SK-N-SH (cell line): Measurements from ENCODE around the gene NR3C1. TPM values are rescaled to one million over a fixed set of nuclear protein-coding genes. Genes with fewer than 3 reads are reported as not detected.
A peak's percentile ranks its signal among the peaks of the same experiment; 100 is the strongest.

Experiments
- CTCF ChIA-PET: fragments of 300-600, 350-600 bp; formaldehyde crosslinking; extraction: SDS; loops from one replicate; lab custom pipeline; 2021; lab: Yijun Ruan, JAX
- POLR2A ChIA-PET: fragments of 350-600 bp; sonication (Branson Sonifier 250); formaldehyde crosslinking; extraction: SDS; loops from one replicate; lab custom pipeline; 2020; ENCODE audit warnings: antibody characterized with exemption, inconsistent platforms; lab: Yijun Ruan, JAX
- DNase-seq: peaks from one replicate; pipeline ENCODE4 v3.0.0; 2012
- H2AFZ ChIP-seq: fragments of 200-600 bp; sonication (generic); 2 replicates; pipeline ENCODE4 v1.8.1; 2016; ENCODE audit warnings: antibody characterized with exemption, mild to moderate bottlenecking, low read depth
- H3F3A ChIP-seq: fragments of 200-600 bp; sonication (generic); replicated peaks from 2 replicates; pipeline ENCODE3; 2016; ENCODE audit warnings: antibody characterized with exemption, mild to moderate bottlenecking; ENCODE audit not compliant: insufficient read depth
- H3K27ac ChIP-seq, 2 experiments: fragments of 200-500 bp in 1 of 2; fragments of 200-600 bp in 1 of 2; sonication (Bioruptor generic) in 1 of 2; sonication (generic), shearing (Covaris generic) in 1 of 2; 2 replicates each; pipeline versions ENCODE4 v1.5.1 to v1.6.1; 2014 to 2016; ENCODE audit warnings: low read depth in 2 of 2, inconsistent platforms in 1 of 2, low read length in 1 of 2, mild to moderate bottlenecking in 1 of 2, mixed read lengths in 1 of 2
- H3K27me3 ChIP-seq: fragments of 200-600 bp; sonication (generic), shearing (Covaris generic); 2 replicates; pipeline ENCODE4 v1.6.1; 2016; ENCODE audit warnings: mixed run types; ENCODE audit not compliant: insufficient read depth
- H3K36me3 ChIP-seq, 2 experiments: fragments of 200-500 bp in 1 of 2; fragments of 200-600 bp in 1 of 2; sonication (Bioruptor generic) in 1 of 2; sonication (generic) in 1 of 2; replicated peaks in 1 of 2; 2 replicates each; pipeline versions ENCODE3 to v1.5.1; 2014 to 2016; ENCODE audit warnings: low read length in 1 of 2, mild to moderate bottlenecking in 1 of 2; ENCODE audit not compliant: insufficient read depth in 2 of 2, control insufficient read depth in 1 of 2
- H3K4me1 ChIP-seq, 2 experiments: fragments of 200-500 bp in 1 of 2; fragments of 200-600 bp in 1 of 2; sonication (Bioruptor generic) in 1 of 2; sonication (generic), shearing (Covaris generic) in 1 of 2; 2 replicates each; pipeline versions ENCODE4 v1.5.1 to v1.6.1; 2014 to 2016; ENCODE audit warnings: low read depth in 1 of 2, low read length in 1 of 2, mixed run types in 1 of 2; ENCODE audit not compliant: insufficient read depth in 2 of 2, control insufficient read depth in 1 of 2
- H3K4me2 ChIP-seq: fragments of 200-600 bp; sonication (generic), shearing (Covaris generic); 2 replicates; pipeline ENCODE4 v1.6.1; 2017; ENCODE audit warnings: mixed run types
- H3K4me3 ChIP-seq, 2 experiments: fragments of 200-500 bp in 1 of 2; fragments of 200-600 bp in 1 of 2; sonication (Bioruptor generic) in 1 of 2; sonication (generic), shearing (Covaris generic) in 1 of 2; 2 replicates each; pipeline versions ENCODE4 v1.5.1 to v1.8.1; 2014 to 2016; ENCODE audit warnings: low read depth in 2 of 2, inconsistent platforms in 1 of 2, low read length in 1 of 2, mild to moderate bottlenecking in 1 of 2, mixed read lengths in 1 of 2, moderate library complexity in 1 of 2
- H3K79me2 ChIP-seq: fragments of 200-600 bp; sonication (generic); 2 replicates; pipeline ENCODE4 v1.8.1; 2017; ENCODE audit warnings: mild to moderate bottlenecking; ENCODE audit not compliant: insufficient read depth
- H3K9ac ChIP-seq: fragments of 200-600 bp; sonication (generic); 2 replicates; pipeline ENCODE4 v1.6.1; 2017; ENCODE audit warnings: mixed run types
- H3K9me2 ChIP-seq: fragments of 200-600 bp; sonication (generic); 2 replicates; pipeline ENCODE4 v1.6.1; 2017; ENCODE audit warnings: mixed run types
- H3K9me3 ChIP-seq: fragments of 200-600 bp; sonication (generic); 2 replicates; pipeline ENCODE4 v1.6.1; 2017; ENCODE audit warnings: mixed run types, mild to moderate bottlenecking, moderate library complexity
- H4K20me1 ChIP-seq: fragments of 200-600 bp; sonication (generic); 2 replicates; pipeline ENCODE4 v1.6.1; 2017; ENCODE audit warnings: mild to moderate bottlenecking, mixed run types; ENCODE audit not compliant: insufficient read depth
- CHD2 ChIP-seq: fragments of 150-350 bp; IDR thresholded peaks from 2 replicates; pipeline ENCODE4 v1.6.1; 2018; ENCODE audit warnings: low read length; ENCODE audit not compliant: partially characterized antibody
- CTCF ChIP-seq: fragments of 200-600 bp; sonication (generic); IDR thresholded peaks from 2 replicates; pipeline ENCODE4 v1.6.1; 2017; ENCODE audit warnings: antibody characterized with exemption, mild to moderate bottlenecking, moderate library complexity
- ELF1 ChIP-seq: IDR thresholded peaks from 2 replicates; pipeline ENCODE4 v1.4.0; 2012
- EP300 ChIP-seq, 2 experiments: IDR thresholded peaks; 2 replicates each; pipeline versions ENCODE4 v1.4.0 to v1.6.1; 2012; ENCODE audit warnings: borderline replicate concordance in 1 of 2, low read depth in 1 of 2, low read length in 1 of 2
- EZH2phosphoT487 ChIP-seq: fragments of 200-600 bp; sonication (generic); IDR thresholded peaks from 2 replicates; pipeline ENCODE4 v1.6.1; 2017; ENCODE audit warnings: low read depth, mixed run types, mild to moderate bottlenecking, antibody characterized with exemption, moderate library complexity, borderline replicate concordance
- FOSL2 ChIP-seq: IDR thresholded peaks from 2 replicates; pipeline ENCODE4 v1.4.0; 2012; ENCODE audit warnings: low read depth, mild to moderate bottlenecking, moderate library complexity, borderline replicate concordance
- FOXJ3 ChIP-seq: sonication (generic); formaldehyde crosslinking; IDR thresholded peaks from 2 replicates; pipeline ENCODE4 v1.5.1; 2020; ENCODE audit warnings: mild to moderate bottlenecking, missing genetic modification reagents
- GATA2 ChIP-seq: sonication (generic); formaldehyde crosslinking; IDR thresholded peaks from 2 replicates; pipeline ENCODE4 v1.5.0; 2020; ENCODE audit warnings: mild to moderate bottlenecking, missing genetic modification reagents
- MAX ChIP-seq: IDR thresholded peaks from 2 replicates; pipeline ENCODE4 v1.4.0; 2012; ENCODE audit warnings: low read depth
- NRF1 ChIP-seq: IDR thresholded peaks from 2 replicates; pipeline ENCODE4 v1.6.1; 2012; ENCODE audit warnings: low read depth, mild to moderate bottlenecking, low read length
- PBX3 ChIP-seq: IDR thresholded peaks from 2 replicates; pipeline ENCODE4; 2012
- RAD21 ChIP-seq: IDR thresholded peaks from 2 replicates; pipeline ENCODE4 v1.6.1; 2012; ENCODE audit warnings: mild to moderate bottlenecking, low read length
- RCOR1 ChIP-seq: fragments of 150-350 bp; IDR thresholded peaks from 2 replicates; pipeline ENCODE4 v1.6.1; 2017; ENCODE audit warnings: antibody characterized with exemption, low read length
- RXRA ChIP-seq: IDR thresholded peaks from 2 replicates; pipeline ENCODE4 v1.4.0; 2012; ENCODE audit warnings: low read depth, mild to moderate bottlenecking, borderline replicate concordance
- SIN3A ChIP-seq: IDR thresholded peaks from 2 replicates; pipeline ENCODE4 v1.6.1; 2012; ENCODE audit warnings: low read depth, mild to moderate bottlenecking, low read length, moderate library complexity, borderline replicate concordance
- SMC3 ChIP-seq: IDR thresholded peaks from 2 replicates; pipeline ENCODE4 v1.6.1; 2012; ENCODE audit warnings: low read depth, low read length, improper control_type of control experiment
- TAF1 ChIP-seq: IDR thresholded peaks from 2 replicates; pipeline ENCODE4 v1.6.1; 2012; ENCODE audit warnings: low read depth, mild to moderate bottlenecking, low read length, moderate library complexity, borderline replicate concordance
- TEAD4 ChIP-seq: IDR thresholded peaks from 2 replicates; pipeline ENCODE4 v1.4.0; 2012; ENCODE audit warnings: mild to moderate bottlenecking, borderline replicate concordance; ENCODE audit not compliant: insufficient read depth
- ZBTB33 ChIP-seq: IDR thresholded peaks from 2 replicates; pipeline ENCODE4 v1.4.0; 2012; ENCODE audit warnings: low read depth, borderline replicate concordance
- WGBS: methylation state at CpG from one replicate; pipeline ENCODE4 v1.1.6; 2017; ENCODE audit warnings: low lambda C conversion rate; 5-methylcytosine and 5-hydroxymethylcytosine counted together
- polyA plus RNA-seq, 3 experiments: library from polyadenylated mRNA; depleted of rRNA; stranded (reverse); fragments of >200 nt; gene quantifications; 2 replicates each; pipeline ENCODE4 v1.2.3, GENCODE V29; 2012

The NR3C1 gene
- polyA plus RNA-seq, 1 of the 3 experiments (the other 2 are of a cell fraction) = 7.1 TPM

- 84% methylated on average over 1 of the region's 1 CpG for WGBS
- no peak overlapping the region for H3K4me3 ChIP-seq
- peaks cover 0 to 6% of the 10 kb centered on the region in 2 experiments for H3K36me3 ChIP-seq
- no peak overlapping the region for H3K9ac ChIP-seq
- no peaks in the 10 kb centered on the region for H3K9me3 ChIP-seq
- no peak for DNase-seq
- peak overlapping the region in 1 of 2 experiments; percentile 21; a peak in 1 of 4 replicates for H3K27ac ChIP-seq
- no peaks in the 10 kb centered on the region for H3K27me3 ChIP-seq
- H2AFZ ChIP-seq = no peak overlapping the region
- H3K9me2 ChIP-seq = no peaks in the 10 kb centered on the region
- TF ChIP-seq RXRA (no peak), EP300 (IDR thresholded peaks at IDR 0.05; ENCODE audit: borderline replicate concordance in 1 of 2, low read depth in 1 of 2, low read length in 1 of 2) (no peak), TAF1 (no peak), EZH2phosphoT487 (no peak), SMC3 (no peak), ZBTB33 (no peak), CTCF (no peak), PBX3 (no peak), FOXJ3 (CRISPR knock-in tag) (no peak), RAD21 (no peak)
- TF ChIP-seq, all 33 proteins: peak for 0
- Histone ChIP-seq H3F3A (peaks cover 27% of the 10 kb centered on the region), H3K4me2 (no peak overlapping the region), H3K4me1 (peaks cover 2 to 25% of the 10 kb centered on the region in 2 experiments; a peak in 2 of 4 replicates), H3K79me2 (peaks cover 95% of the 10 kb centered on the region), H4K20me1 (peaks cover 16% of the 10 kb centered on the region)
- POLR2A ChIA-PET = no interaction called here
- CTCF ChIA-PET = no interaction called here
Observed at GRCh38 chr5:143347046-143347445, 56.4 kb downstream of the NR3C1 start.

GRCh38 chr5:143345671-143346440 lies 57.6 kb downstream of the NR3C1 start:
- WGBS = 91% methylated on average over 1 of the region's 1 CpG
- no peak overlapping the region for H3K4me3 ChIP-seq
- POLR2A ChIA-PET = no interaction called here
- H3K79me2 ChIP-seq = peaks cover 96% of the 10 kb centered on the region
- H3K9ac ChIP-seq = no peak overlapping the region
- no peak for DNase-seq
- H3K9me2 ChIP-seq = no peaks in the 10 kb centered on the region
- peaks cover 2 to 20% of the 10 kb centered on the region in 2 experiments; a peak in 2 of 4 replicates for H3K4me1 ChIP-seq
- H2AFZ ChIP-seq = no peak overlapping the region
- peaks cover 0 to 4% of the 10 kb centered on the region in 2 experiments for H3K36me3 ChIP-seq
- TF ChIP-seq EP300 (IDR thresholded peaks at IDR 0.05; ENCODE audit: borderline replicate concordance in 1 of 2, low read depth in 1 of 2, low read length in 1 of 2) = no peak
- TF ChIP-seq MAX = no peak
- TF ChIP-seq RCOR1 = no peak
- TF ChIP-seq SIN3A = no peak
- TF ChIP-seq TEAD4 = no peak
- TF ChIP-seq CHD2 = no peak
- no peak for TF ChIP-seq ELF1
- TF ChIP-seq RXRA = no peak
- no peak; the same call in 1 of the 2 replicates for TF ChIP-seq GATA2 (CRISPR knock-in tag)
- TF ChIP-seq NRF1 = no peak
- no peak for TF ChIP-seq FOSL2
- peaks cover 19% of the 10 kb centered on the region for H3F3A ChIP-seq
- no peaks in the 10 kb centered on the region for H3K9me3 ChIP-seq
- no peaks in the 10 kb centered on the region for H3K27me3 ChIP-seq
- CTCF ChIA-PET = no interaction called here
- H3K27ac ChIP-seq = no peak overlapping the region
- H4K20me1 ChIP-seq = peaks cover 12% of the 10 kb centered on the region
- no peak overlapping the region for H3K4me2 ChIP-seq
